ENCODE data around the gene CD19. TPM values are rescaled to one million over a fixed set of nuclear protein-coding genes. Genes with fewer than 3 reads are reported as not detected.

CD19 gene
- total and polyA plus RNA-seq, 2 of the 8 experiments (the other 6 are each of a cell fraction or from before 2014, with no cell fraction given) = 0.57 to 0.65 TPM

- TF ChIP-seq POU5F1 (IDR thresholded peaks at IDR 0.05; ENCODE audit: low read depth, low read length) = no peak
- no peak for TF ChIP-seq SP4 (IDR thresholded peaks at IDR 0.05; ENCODE audit: low read length)
- TF ChIP-seq EGR1 (IDR thresholded peaks at IDR 0.05; ENCODE audit: borderline replicate concordance, low read depth, low read length) = no peak
- TF ChIP-seq JUND (IDR thresholded peaks at IDR 0.05; ENCODE audit: low read length) = no peak
- TF ChIP-seq TBP (IDR thresholded peaks at IDR 0.05; ENCODE audit: low read depth, low read length) = no peak
- TF ChIP-seq RFX5 (IDR thresholded peaks at IDR 0.05; ENCODE audit: borderline replicate concordance, low read depth, low read length) = no peak
- TF ChIP-seq SIX5 (IDR thresholded peaks at IDR 0.05; ENCODE audit: low read depth, low read length) = no peak
- TF ChIP-seq GTF2F1 (IDR thresholded peaks at IDR 0.05; ENCODE audit: borderline replicate concordance, low read depth, low read length) = no peak
Observed at GRCh38 chr16:28935346-28935745, 3.6 kb downstream of the CD19 start (continued).

All from H1 (cell line).